OCI-LY7 (cell line): ENCODE results near the gene SRP68. TPM values are rescaled to one million over a fixed set of nuclear protein-coding genes. Genes with fewer than 3 reads are reported as not detected.

ENCODE experiments used
- BruUV-seq: library from RNA; stranded (reverse); fragments of 400-500 nt; replicated peaks from 2 replicates; lab custom pipeline; 2021; lab: Mats Ljungman, UMichigan
- CTCF ChIA-PET: fragments of 300-600 bp; sonication (Branson Sonifier 250); formaldehyde crosslinking; loops from one replicate; lab custom pipeline; 2022; ENCODE audit warnings: antibody characterized with exemption; ENCODE audit not compliant: unreplicated experiment; lab: Charles Lee
- POLR2A ChIA-PET: fragments of 300-600 bp; sonication (Branson Sonifier 250); formaldehyde crosslinking; loops from one replicate; lab custom pipeline; 2022; ENCODE audit warnings: antibody characterized with exemption; lab: Charles Lee
- DNase-seq: peaks from one replicate; pipeline ENCODE4 v3.0.0-alpha.2; 2015; ENCODE audit warnings: low spot score
- H2AFZ ChIP-seq: fragments of 200-600 bp; sonication (generic), shearing (Covaris generic); 2 replicates; pipeline ENCODE4 v1.6.1; 2014; ENCODE audit warnings: mild to moderate bottlenecking, antibody characterized with exemption, low read length, moderate library complexity
- H3K27ac ChIP-seq: fragments of 200-600 bp; sonication (generic); 2 replicates; pipeline ENCODE4 v1.5.1; 2014; ENCODE audit warnings: mixed run types, low read depth, mild to moderate bottlenecking, moderate library complexity, low read length, inconsistent platforms; ENCODE audit not compliant: poor library complexity, severe bottlenecking
- H3K36me3 ChIP-seq: fragments of 200-600 bp; sonication (generic); 2 replicates; pipeline ENCODE4 v1.6.1; 2014; ENCODE audit warnings: mild to moderate bottlenecking, antibody characterized with exemption, low read length, moderate library complexity, mixed read lengths; ENCODE audit not compliant: insufficient read depth
- H3K4me1 ChIP-seq: fragments of 200-600 bp; sonication (generic); 2 replicates; pipeline ENCODE4 v1.5.1; 2014; ENCODE audit warnings: mild to moderate bottlenecking, low read length; ENCODE audit not compliant: insufficient read depth, poor library complexity, severe bottlenecking
- H3K4me2 ChIP-seq: fragments of 200-600 bp; sonication (generic); 2 replicates; pipeline ENCODE4 v1.6.1; 2014; ENCODE audit warnings: mild to moderate bottlenecking, low read length
- H3K4me3 ChIP-seq: fragments of 200-600 bp; sonication (generic); 2 replicates; pipeline ENCODE4 v1.5.1; 2014; ENCODE audit warnings: mild to moderate bottlenecking, low read depth, low read length; ENCODE audit not compliant: poor library complexity, severe bottlenecking
- H3K79me2 ChIP-seq: fragments of 200-600 bp; sonication (generic); 2 replicates; pipeline ENCODE4 v1.6.1; 2016; ENCODE audit warnings: low read depth, mild to moderate bottlenecking, low read length, moderate library complexity, mixed read lengths; ENCODE audit not compliant: insufficient read depth
- H3K9me2 ChIP-seq: fragments of 200-600 bp; sonication (generic); 2 replicates; pipeline ENCODE4 v1.6.1; 2016; ENCODE audit warnings: mild to moderate bottlenecking, low read length, mixed read lengths; ENCODE audit not compliant: insufficient read depth
- H3K9me3 ChIP-seq: fragments of 200-600 bp; sonication (generic); 2 replicates; pipeline ENCODE4 v1.6.1; 2014; ENCODE audit warnings: mild to moderate bottlenecking, mixed run types, low read length, mixed read lengths
- H4K20me1 ChIP-seq: fragments of 200-600 bp; sonication (generic); 2 replicates; pipeline ENCODE4 v1.6.1; 2014; ENCODE audit warnings: mild to moderate bottlenecking, antibody characterized with exemption, low read length, moderate library complexity, mixed read lengths; ENCODE audit not compliant: insufficient read depth
- EZH2phosphoT487 ChIP-seq: fragments of 200-600 bp; sonication (generic); IDR thresholded peaks from 2 replicates; pipeline ENCODE4 v1.6.1; 2018; ENCODE audit warnings: low read depth, borderline replicate concordance, mild to moderate bottlenecking, mixed run types, antibody characterized with exemption, low read length, moderate library complexity, mixed read lengths
- intact Hi-C: fragments of 100-400 bp; cut with micrococcal nuclease; formaldehyde crosslinking; loops from one replicate; pipeline ENCODE4 v1.10.0; 2022; ENCODE audit not compliant: unreplicated experiment
- total RNA-seq, 2 experiments: library from RNA; depleted of rRNA in 1 of 2; stranded (reverse); fragments of >200 nt in 1 of 2; shearing (Covaris generic) in 1 of 2; gene quantifications; 2 replicates each; pipeline ENCODE4 v1.2.3, GENCODE V29; 2014 to 2022
- TF ChIP-seq, protein P1 (sequence below): fragments of 200-600 bp; sonication (generic); conservative IDR thresholded peaks from 2 replicates; pipeline ENCODE4 v1.5.1; 2014; ENCODE audit warnings: mild to moderate bottlenecking, antibody characterized with exemption, low read length, moderate library complexity, mixed read lengths

Gene SRP68
- total RNA-seq, 2 experiments from 2014 or later, result 54.0 to 200 TPM

DNA sequence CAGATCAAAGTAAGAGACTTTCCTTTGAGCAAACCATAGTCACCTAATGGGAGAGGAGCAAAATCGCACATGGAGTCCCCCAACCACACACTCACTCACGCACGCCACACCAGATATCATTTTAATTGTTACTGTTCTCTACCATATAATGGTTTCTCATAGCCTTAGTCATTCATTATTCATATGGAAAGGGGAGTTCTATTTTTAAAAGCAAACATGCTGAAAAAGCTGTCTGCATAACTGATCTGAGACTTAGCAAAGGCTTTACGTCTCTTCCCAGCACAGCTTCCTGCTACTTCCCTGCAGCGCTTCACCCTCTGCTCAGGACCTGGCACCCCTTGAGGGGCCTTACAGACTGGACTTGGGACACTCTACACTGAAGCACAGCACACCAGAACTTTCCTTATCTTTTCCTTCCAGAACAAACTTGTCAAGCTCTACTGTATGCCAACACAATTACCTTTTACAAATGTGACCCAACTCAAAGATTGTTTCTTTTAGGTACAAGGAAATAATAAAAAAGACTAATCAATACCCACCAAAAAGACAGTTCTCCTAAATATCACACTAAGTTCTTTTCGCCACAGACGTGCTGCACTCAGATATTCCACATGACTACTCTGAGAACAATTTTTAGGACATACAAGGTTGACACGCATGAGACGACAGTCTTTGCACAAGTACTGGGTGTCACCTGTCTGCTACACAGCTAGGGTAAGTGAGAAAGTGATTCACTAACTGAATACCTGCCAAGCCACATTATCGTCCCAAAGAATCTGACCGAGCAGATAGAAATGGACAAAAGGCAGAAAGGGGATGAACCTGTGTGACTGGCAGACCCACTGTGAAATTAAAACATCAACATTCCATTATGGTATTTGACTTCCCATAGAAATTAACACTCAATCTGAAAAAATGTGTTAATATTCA, 21.5 kb downstream of the SRP68 start:
- ChIA-PET CTCF (interaction anchor here (0.8 kb wide), 1 partner anchor 36 kb away, joined by 3 read pairs; no protein-coding TSS in a partner anchor), POLR2A (interaction anchor here (1.0 to 2.7 kb wide), 2 partner anchors 14 to 31 kb away, joined by 3 to 10 read pairs; no protein-coding TSS in a partner anchor)
- H3K79me2 ChIP-seq, result peaks cover 3% of the 10 kb centered on the region; the same call in 1 of the 2 replicates
- H3K27ac ChIP-seq, result no peak overlapping the region
- H2AFZ ChIP-seq, result no peak overlapping the region
- DNase-seq, result no peak
- H3K4me2 ChIP-seq, result no peak overlapping the region
- no peaks in the 10 kb centered on the region for H4K20me1 ChIP-seq
- H3K9me2 ChIP-seq, result no peaks in the 10 kb centered on the region
- peaks cover 36% of the 10 kb centered on the region for H3K4me1 ChIP-seq
- BruUV-seq, result TSS peak; percentile 13
- peaks cover 92% of the 10 kb centered on the region for H3K36me3 ChIP-seq
- TF ChIP-seq, protein P1, sequence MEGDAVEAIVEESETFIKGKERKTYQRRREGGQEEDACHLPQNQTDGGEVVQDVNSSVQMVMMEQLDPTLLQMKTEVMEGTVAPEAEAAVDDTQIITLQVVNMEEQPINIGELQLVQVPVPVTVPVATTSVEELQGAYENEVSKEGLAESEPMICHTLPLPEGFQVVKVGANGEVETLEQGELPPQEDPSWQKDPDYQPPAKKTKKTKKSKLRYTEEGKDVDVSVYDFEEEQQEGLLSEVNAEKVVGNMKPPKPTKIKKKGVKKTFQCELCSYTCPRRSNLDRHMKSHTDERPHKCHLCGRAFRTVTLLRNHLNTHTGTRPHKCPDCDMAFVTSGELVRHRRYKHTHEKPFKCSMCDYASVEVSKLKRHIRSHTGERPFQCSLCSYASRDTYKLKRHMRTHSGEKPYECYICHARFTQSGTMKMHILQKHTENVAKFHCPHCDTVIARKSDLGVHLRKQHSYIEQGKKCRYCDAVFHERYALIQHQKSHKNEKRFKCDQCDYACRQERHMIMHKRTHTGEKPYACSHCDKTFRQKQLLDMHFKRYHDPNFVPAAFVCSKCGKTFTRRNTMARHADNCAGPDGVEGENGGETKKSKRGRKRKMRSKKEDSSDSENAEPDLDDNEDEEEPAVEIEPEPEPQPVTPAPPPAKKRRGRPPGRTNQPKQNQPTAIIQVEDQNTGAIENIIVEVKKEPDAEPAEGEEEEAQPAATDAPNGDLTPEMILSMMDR, result no peak
- no peak for TF ChIP-seq EZH2phosphoT487
- intact Hi-C loops, result no loop called here
- no peak overlapping the region for H3K4me3 ChIP-seq
- H3K9me3 ChIP-seq, result no peaks in the 10 kb centered on the region

DNA sequence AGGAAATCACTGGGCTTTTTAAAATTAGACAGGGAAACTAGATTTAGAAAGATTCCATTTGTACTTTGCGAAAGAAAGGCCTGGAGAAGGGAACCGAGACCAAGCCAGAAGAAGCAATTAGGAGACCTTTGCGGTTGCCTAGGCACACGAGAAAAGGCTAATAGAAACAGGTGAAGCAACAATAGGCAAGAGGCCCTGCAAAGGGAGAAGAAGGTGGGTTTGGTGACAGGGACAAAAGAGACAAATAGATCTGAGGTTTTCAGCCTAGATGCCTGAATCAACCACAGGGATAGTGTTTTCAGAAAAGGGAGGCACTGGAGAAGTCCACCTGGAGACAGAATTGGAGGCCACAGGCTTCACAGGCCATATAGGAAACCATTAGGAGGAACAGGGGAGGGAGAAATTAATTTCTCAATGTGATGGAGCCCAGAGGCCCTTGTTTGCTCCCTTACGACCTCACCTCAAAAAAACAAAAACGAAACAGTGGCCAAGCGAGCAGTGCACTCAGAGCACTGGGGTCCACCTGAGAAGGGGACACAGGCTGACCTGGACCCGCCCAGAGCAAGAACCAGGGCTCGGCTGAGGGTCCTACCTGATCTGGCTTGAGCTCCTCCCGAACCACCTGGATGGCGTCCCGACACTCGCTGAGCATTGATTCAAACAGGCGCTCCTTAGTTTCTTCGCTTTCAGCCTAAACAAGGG, 22.3 kb downstream of the SRP68 start:
- intact Hi-C loops, result loop anchor here (2.0 kb wide), 1 partner anchor 35 kb away; no protein-coding TSS in a partner anchor
- Histone ChIP-seq H3K79me2 (peaks cover 3% of the 10 kb centered on the region; the same call in 1 of the 2 replicates), H2AFZ (no peak overlapping the region), H3K27ac (peak overlapping the region; percentile 73), H3K36me3 (peaks cover 94% of the 10 kb centered on the region), H4K20me1 (no peaks in the 10 kb centered on the region), H3K9me3 (no peaks in the 10 kb centered on the region), H3K9me2 (no peaks in the 10 kb centered on the region), H3K4me3 (no peak overlapping the region), H3K4me2 (no peak overlapping the region), H3K4me1 (peaks cover 36% of the 10 kb centered on the region)
- DNase-seq, result no peak
- ChIA-PET CTCF (interaction anchor here (0.8 kb wide), 1 partner anchor 35 kb away, joined by 3 read pairs; no protein-coding TSS in a partner anchor), POLR2A (interaction anchor here (0.9 to 2.7 kb wide), 3 partner anchors 15 to 54 kb away, joined by 3 to 10 read pairs (median 6); partner anchors contain the start of gene SRP68)
- no TSS peak for BruUV-seq
- no peak for TF ChIP-seq EZH2phosphoT487
- TF ChIP-seq, protein P1, result no peak
